Measurements from ENCODE around the gene TMEM123.

TMEM123 gene

GRCh38 chr11:102489186-102490145, 36.9 kb upstream of the TMEM123 start:
- H3K9me2 ChIP-seq (ENCODE audit: low read depth, low read length) = no peaks in the 10 kb centered on the region
- H3K9ac ChIP-seq (ENCODE audit: low read length) = no peak overlapping the region
- no peak overlapping the region for H3K4me3 ChIP-seq (ENCODE audit: low read depth, low read length, poor library complexity, severe bottlenecking)
- no peaks in the 10 kb centered on the region for H3K27me3 ChIP-seq (ENCODE audit: insufficient read depth, low read length)
- no peaks in the 10 kb centered on the region for H3F3A ChIP-seq (ENCODE audit: insufficient read depth, low read length)
- peak overlapping the region; percentile 4 for H3K27ac ChIP-seq (ENCODE audit: low read depth, low read length, poor library complexity, severe bottlenecking)
- no peak for TF ChIP-seq EZH2 (IDR thresholded peaks at IDR 0.05; ENCODE audit: borderline replicate concordance, low read length)
- TF ChIP-seq, protein P1, sequence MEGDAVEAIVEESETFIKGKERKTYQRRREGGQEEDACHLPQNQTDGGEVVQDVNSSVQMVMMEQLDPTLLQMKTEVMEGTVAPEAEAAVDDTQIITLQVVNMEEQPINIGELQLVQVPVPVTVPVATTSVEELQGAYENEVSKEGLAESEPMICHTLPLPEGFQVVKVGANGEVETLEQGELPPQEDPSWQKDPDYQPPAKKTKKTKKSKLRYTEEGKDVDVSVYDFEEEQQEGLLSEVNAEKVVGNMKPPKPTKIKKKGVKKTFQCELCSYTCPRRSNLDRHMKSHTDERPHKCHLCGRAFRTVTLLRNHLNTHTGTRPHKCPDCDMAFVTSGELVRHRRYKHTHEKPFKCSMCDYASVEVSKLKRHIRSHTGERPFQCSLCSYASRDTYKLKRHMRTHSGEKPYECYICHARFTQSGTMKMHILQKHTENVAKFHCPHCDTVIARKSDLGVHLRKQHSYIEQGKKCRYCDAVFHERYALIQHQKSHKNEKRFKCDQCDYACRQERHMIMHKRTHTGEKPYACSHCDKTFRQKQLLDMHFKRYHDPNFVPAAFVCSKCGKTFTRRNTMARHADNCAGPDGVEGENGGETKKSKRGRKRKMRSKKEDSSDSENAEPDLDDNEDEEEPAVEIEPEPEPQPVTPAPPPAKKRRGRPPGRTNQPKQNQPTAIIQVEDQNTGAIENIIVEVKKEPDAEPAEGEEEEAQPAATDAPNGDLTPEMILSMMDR (IDR thresholded peaks at IDR 0.05; ENCODE audit: low read length) = no peak
- H3K36me3 ChIP-seq (ENCODE audit: insufficient read depth, low read length) = no peaks in the 10 kb centered on the region
- peaks cover 38% of the 10 kb centered on the region for H3K4me1 ChIP-seq (ENCODE audit: insufficient read depth, low read length, severe bottlenecking)
- no peak overlapping the region for H3K4me2 ChIP-seq (ENCODE audit: low read length)
- H3K79me2 ChIP-seq (ENCODE audit: insufficient read depth, low read length) = no peaks in the 10 kb centered on the region
- no peaks in the 10 kb centered on the region for H4K20me1 ChIP-seq (ENCODE audit: insufficient read depth, low read length)
- no peak overlapping the region for H2AFZ ChIP-seq (ENCODE audit: low read length)
- no peaks in the 10 kb centered on the region for H3K9me3 ChIP-seq (ENCODE audit: low read length)

GRCh38 chr11:102488208-102488607, 35.6 kb upstream of the TMEM123 start:
- Histone ChIP-seq H4K20me1 (ENCODE audit: insufficient read depth, low read length) (no peaks in the 10 kb centered on the region), H2AFZ (ENCODE audit: low read length) (no peak overlapping the region), H3K79me2 (ENCODE audit: insufficient read depth, low read length) (no peaks in the 10 kb centered on the region), H3K9ac (ENCODE audit: low read length) (no peak overlapping the region), H3K27me3 (ENCODE audit: insufficient read depth, low read length) (no peaks in the 10 kb centered on the region), H3K4me2 (ENCODE audit: low read length) (no peak overlapping the region), H3K36me3 (ENCODE audit: insufficient read depth, low read length) (no peaks in the 10 kb centered on the region), H3F3A (ENCODE audit: insufficient read depth, low read length) (no peaks in the 10 kb centered on the region), H3K4me1 (ENCODE audit: insufficient read depth, low read length, severe bottlenecking) (peaks cover 34% of the 10 kb centered on the region), H3K27ac (ENCODE audit: low read depth, low read length, poor library complexity, severe bottlenecking) (peak overlapping the region; percentile 44), H3K4me3 (ENCODE audit: low read depth, low read length, poor library complexity, severe bottlenecking) (no peak overlapping the region), H3K9me3 (ENCODE audit: low read length) (no peaks in the 10 kb centered on the region), H3K9me2 (ENCODE audit: low read depth, low read length) (no peaks in the 10 kb centered on the region)
- TF ChIP-seq EZH2 (IDR thresholded peaks at IDR 0.05; ENCODE audit: borderline replicate concordance, low read length) = no peak
- TF ChIP-seq, protein P1 (IDR thresholded peaks at IDR 0.05; ENCODE audit: low read length) = no peak

DNA sequence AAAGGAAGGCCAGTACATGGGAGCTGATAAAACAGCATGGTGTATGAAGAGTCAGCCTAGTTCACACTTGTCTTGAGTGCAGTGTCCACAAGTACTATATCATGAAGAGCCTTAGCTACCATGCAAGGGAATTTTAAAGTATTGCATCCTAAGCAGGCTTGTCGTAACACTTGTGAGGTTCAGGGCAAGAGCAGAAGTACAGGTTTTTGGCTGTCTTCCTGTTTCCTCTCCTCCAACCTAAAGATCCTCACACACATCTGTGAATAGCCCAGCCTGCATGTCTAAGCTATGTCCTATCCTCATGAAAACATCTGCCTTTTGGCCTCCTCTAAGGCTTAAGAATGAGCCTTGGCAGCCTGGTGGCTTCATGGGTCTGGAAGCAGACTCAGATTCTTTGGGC, 34.6 kb upstream of the TMEM123 start:
- H3K9me3 ChIP-seq (ENCODE audit: low read length) = no peaks in the 10 kb centered on the region
- no peaks in the 10 kb centered on the region for H3F3A ChIP-seq (ENCODE audit: insufficient read depth, low read length)
- no peak overlapping the region for H2AFZ ChIP-seq (ENCODE audit: low read length)
- peak overlapping the region; percentile 6 for H3K27ac ChIP-seq (ENCODE audit: low read depth, low read length, poor library complexity, severe bottlenecking)
- no peaks in the 10 kb centered on the region for H3K9me2 ChIP-seq (ENCODE audit: low read depth, low read length)
- H3K79me2 ChIP-seq (ENCODE audit: insufficient read depth, low read length) = no peaks in the 10 kb centered on the region
- H3K9ac ChIP-seq (ENCODE audit: low read length) = no peak overlapping the region
- peaks cover 25% of the 10 kb centered on the region for H3K4me1 ChIP-seq (ENCODE audit: insufficient read depth, low read length, severe bottlenecking)
- H3K36me3 ChIP-seq (ENCODE audit: insufficient read depth, low read length) = no peaks in the 10 kb centered on the region
- no peak for TF ChIP-seq EZH2 (IDR thresholded peaks at IDR 0.05; ENCODE audit: borderline replicate concordance, low read length)
- TF ChIP-seq, protein P1 (IDR thresholded peaks at IDR 0.05; ENCODE audit: low read length) = no peak
- no peaks in the 10 kb centered on the region for H3K27me3 ChIP-seq (ENCODE audit: insufficient read depth, low read length)
- H4K20me1 ChIP-seq (ENCODE audit: insufficient read depth, low read length) = no peaks in the 10 kb centered on the region
- H3K4me2 ChIP-seq (ENCODE audit: low read length) = no peak overlapping the region
- no peak overlapping the region for H3K4me3 ChIP-seq (ENCODE audit: low read depth, low read length, poor library complexity, severe bottlenecking)

Measured in OCI-LY1 (cell line).